ENCODE results near the gene AVPI1.

GRCh38 chr10:97721871-97722780 lies 35.1 kb upstream of the AVPI1 start:
- TF ChIP-seq CTCF (conservative IDR thresholded peaks at IDR 0.05; ENCODE audit: low read depth in 2 of 2) = no peak
- no peak for TF ChIP-seq POLR2AphosphoS5 (IDR thresholded peaks at IDR 0.05; ENCODE audit: low read depth)
- TF ChIP-seq ZNF114 (CRISPR knock-in tag; IDR thresholded peaks at IDR 0.05) = no peak
- TF ChIP-seq JUNB (IDR thresholded peaks at IDR 0.05; ENCODE audit: unreplicated experiment) = no peak
- TF ChIP-seq CREB1 (CRISPR knock-in tag; IDR thresholded peaks at IDR 0.05; ENCODE audit: low read depth) = no peak
- no peak for TF ChIP-seq ETS1 (IDR thresholded peaks at IDR 0.05)
- TF ChIP-seq EZH2 (IDR thresholded peaks at IDR 0.05; ENCODE audit: low read depth, unreplicated experiment) = no peak
- TF ChIP-seq EZH2phosphoT487 (IDR thresholded peaks at IDR 0.05; ENCODE audit: unreplicated experiment) = no peak
- TF ChIP-seq REST (IDR thresholded peaks at IDR 0.05; ENCODE audit: unreplicated experiment) = no peak
- TF ChIP-seq NANOG (IDR thresholded peaks at IDR 0.05; ENCODE audit: borderline replicate concordance) = no peak

Measured in GM23338 (cell line).